Breast epithelium (tissue), 3 donors: Measurements from ENCODE around the gene DDX31.

Experiments used
- CTCF ChIP-seq, 3 donors: fragments of 450-650 bp; IDR thresholded peaks; one replicate each; pipeline ENCODE4 v1.5.1; 2016 to 2017; ENCODE audit warnings: antibody characterized with exemption in 3 of 3, mild to moderate bottlenecking in 3 of 3, moderate library complexity in 3 of 3
- POLR2A ChIP-seq: fragments of 450-650 bp; IDR thresholded peaks from one replicate; pipeline ENCODE4 v1.6.1; 2016; ENCODE audit warnings: antibody characterized with exemption, mild to moderate bottlenecking, moderate library complexity
- POLR2AphosphoS5 ChIP-seq, 3 donors: sonication (generic); formaldehyde crosslinking; IDR thresholded peaks; one replicate each; pipeline ENCODE4 v1.6.1; 2017; ENCODE audit warnings: antibody characterized with exemption in 3 of 3

- TF ChIP-seq POLR2A, result no peak
- no peak for TF ChIP-seq CTCF (IDR thresholded peaks at IDR 0.05)
- no peak for TF ChIP-seq POLR2AphosphoS5 (IDR thresholded peaks at IDR 0.05)
These were observed 113.5 kb downstream of the DDX31 start for GRCh38 chr9:132556235-132556634.
